ENCODE results near the gene LIN28B.
A peak's percentile ranks its signal among the peaks of the same experiment; 100 is the strongest.
"Not testable (repeated sequence)": the region's sequence is repeated elsewhere in the genome, so short reads cannot be mapped to it uniquely, and the experiment has no call there.

LIN28B gene

DNA sequence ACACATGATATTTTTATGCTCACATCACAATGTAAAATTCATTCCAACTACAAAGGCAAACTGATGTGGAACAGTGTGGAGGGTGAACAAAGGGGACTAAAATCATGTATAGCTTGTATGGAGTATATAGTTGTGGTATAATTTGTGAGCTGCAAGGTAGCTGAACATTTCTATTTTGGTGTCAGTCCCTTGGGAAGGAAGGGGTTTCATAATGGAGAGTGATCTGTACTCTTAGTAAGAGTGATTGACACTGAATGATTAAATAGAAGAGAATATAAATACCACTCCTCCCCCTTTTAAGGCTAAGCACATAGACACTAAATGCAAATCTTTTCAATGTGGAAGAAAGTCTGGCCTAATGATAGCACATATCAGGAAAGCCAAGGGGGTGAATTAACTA is 118.3 kb downstream of the LIN28B start:
- in situ Hi-C loops (cut with MboI; ENCODE audit: low sequenced_read_pairs), result loop anchor here (10.0 to 25.0 kb wide), 2 partner anchors 150 to 388 kb away; no protein-coding TSS in a partner anchor
- Histone ChIP-seq H3K4me3 (no peak overlapping the region), H3K27me3 (ENCODE audit: low read depth) (no peaks in the 10 kb centered on the region), H3K4me1 (peaks cover 5% of the 10 kb centered on the region; the same call in 1 of the 2 replicates), H3K36me3 (replicated peaks) (peaks cover 9% of the 10 kb centered on the region), H3K9me3 (no peaks in the 10 kb centered on the region)
- DNase-seq (ENCODE audit: low spot score in 2 of 2), result no peak

DNA sequence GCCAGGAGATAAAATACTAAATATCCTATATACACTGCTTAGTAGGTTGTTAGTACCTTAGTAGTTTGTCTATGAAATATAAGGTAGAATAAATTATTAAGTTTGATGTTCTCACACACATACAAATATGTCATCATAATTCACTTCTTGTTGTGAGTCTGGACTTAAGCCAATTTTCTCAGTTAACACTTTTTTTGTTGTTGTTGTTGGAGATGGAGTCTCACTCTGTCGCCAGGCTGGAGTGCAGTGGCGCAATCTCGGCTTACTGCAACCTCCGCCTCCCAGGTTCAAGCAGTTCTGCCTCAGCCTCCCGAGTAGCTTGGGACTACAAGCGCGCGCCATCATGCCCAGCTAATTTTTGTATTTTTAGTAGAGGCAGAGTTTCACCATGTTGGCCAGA is 119.5 kb downstream of the LIN28B start:
- H3K27me3 ChIP-seq (ENCODE audit: low read depth); DNase-seq (ENCODE audit: low spot score in 2 of 2); H3K4me1 ChIP-seq; H3K4me3 ChIP-seq; H3K9me3 ChIP-seq: not testable (repeated sequence)
- in situ Hi-C loops (cut with MboI; ENCODE audit: low sequenced_read_pairs), result loop anchor here (10.0 to 25.0 kb wide), 2 partner anchors 152 to 389 kb away; no protein-coding TSS in a partner anchor
- peaks cover 19% of the 10 kb centered on the region for H3K36me3 ChIP-seq (replicated peaks)

DNA sequence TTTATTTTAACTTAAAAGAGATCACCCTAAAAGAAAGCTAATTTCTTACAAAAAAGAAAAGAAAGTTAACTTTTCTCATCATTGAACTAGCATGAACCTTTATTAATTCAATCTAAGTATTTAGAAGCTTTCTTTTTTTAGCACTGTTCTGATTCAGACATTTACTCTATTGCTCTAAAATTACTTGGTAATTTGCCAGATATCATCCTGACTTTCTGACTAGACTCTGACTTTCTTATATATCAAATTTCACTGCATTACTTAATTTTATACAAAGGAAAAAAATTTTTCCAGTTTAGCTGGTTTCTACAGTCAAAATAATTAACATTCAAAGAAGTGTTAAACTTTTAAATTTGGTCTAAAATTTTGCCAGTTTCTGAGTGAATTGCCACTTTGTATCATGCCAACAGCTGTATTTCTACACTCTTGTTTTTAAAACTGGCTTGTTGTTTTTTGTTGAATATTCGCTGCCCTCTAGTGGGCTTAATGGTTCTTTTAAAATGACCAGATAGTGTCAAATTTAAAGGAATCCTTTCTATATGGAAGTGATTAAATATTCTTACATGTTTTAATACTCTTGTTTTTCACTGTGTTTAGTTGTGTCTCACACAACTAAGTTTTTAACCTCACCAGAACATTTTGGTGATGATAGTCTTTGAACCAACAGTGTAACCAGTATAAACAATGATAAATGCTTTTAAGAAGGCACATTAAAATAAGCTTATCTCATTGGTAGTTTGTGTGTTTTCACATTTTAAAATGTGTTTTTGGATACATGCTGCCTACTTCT is 120.9 kb downstream of the LIN28B start:
- peaks cover 19% of the 10 kb centered on the region for H3K36me3 ChIP-seq (replicated peaks)
- no peaks in the 10 kb centered on the region for H3K27me3 ChIP-seq (ENCODE audit: low read depth)
- in situ Hi-C loops (cut with MboI; ENCODE audit: low sequenced_read_pairs), result loop anchor here (10.0 to 25.0 kb wide), 2 partner anchors 153 to 390 kb away; no protein-coding TSS in a partner anchor
- H3K4me1 ChIP-seq, result peaks cover 5% of the 10 kb centered on the region; the same call in 1 of the 2 replicates
- H3K4me3 ChIP-seq, result no peak overlapping the region
- peak in 1 of 2 experiments; percentile 49 for DNase-seq (ENCODE audit: low spot score in 2 of 2)
- no peaks in the 10 kb centered on the region for H3K9me3 ChIP-seq

DNA sequence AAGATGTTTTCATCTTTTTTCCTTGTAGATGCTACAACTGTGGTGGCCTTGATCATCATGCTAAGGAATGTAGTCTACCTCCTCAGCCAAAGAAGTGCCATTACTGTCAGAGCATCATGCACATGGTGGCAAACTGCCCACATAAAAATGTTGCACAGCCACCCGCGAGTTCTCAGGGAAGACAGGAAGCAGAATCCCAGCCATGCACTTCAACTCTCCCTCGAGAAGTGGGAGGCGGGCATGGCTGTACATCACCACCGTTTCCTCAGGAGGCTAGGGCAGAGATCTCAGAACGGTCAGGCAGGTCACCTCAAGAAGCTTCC is 121.4 kb downstream of the LIN28B start:
- Histone ChIP-seq H3K27me3 (ENCODE audit: low read depth) (no peaks in the 10 kb centered on the region), H3K9me3 (no peaks in the 10 kb centered on the region), H3K4me3 (no peak overlapping the region), H3K4me1 (peaks cover 5% of the 10 kb centered on the region; the same call in 1 of the 2 replicates), H3K36me3 (replicated peaks) (peaks cover 19% of the 10 kb centered on the region)
- in situ Hi-C loops (cut with MboI; ENCODE audit: low sequenced_read_pairs), result loop anchor here (10.0 to 25.0 kb wide), 2 partner anchors 154 to 391 kb away; no protein-coding TSS in a partner anchor
- no peak for DNase-seq (ENCODE audit: low spot score in 2 of 2)

DNA sequence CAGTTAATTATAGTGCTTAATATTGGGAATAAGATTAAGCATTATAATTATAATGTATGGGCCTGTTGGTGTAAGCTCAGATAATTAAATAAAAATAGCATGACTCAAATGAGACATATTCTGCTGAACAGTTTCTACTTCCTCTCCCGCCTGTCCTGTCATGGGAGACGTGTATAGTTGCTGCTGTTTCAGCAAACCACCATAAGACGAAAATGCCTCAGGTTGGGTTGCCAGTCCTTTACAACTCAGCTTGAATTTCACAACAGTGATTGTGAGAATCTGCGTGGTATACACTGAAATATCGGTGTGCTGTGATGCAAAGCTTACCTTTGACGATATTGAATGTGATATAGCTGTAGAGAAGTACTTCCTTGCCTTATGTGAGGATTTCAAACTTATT is 123.4 kb downstream of the LIN28B start:
- in situ Hi-C loops (cut with MboI; ENCODE audit: low sequenced_read_pairs), result loop anchor here (25.0 kb wide), 1 partner anchor 393 kb away; no protein-coding TSS in a partner anchor
- Histone ChIP-seq H3K4me1 (peaks cover 5% of the 10 kb centered on the region; the same call in 1 of the 2 replicates), H3K4me3 (no peak overlapping the region), H3K9me3 (no peaks in the 10 kb centered on the region), H3K36me3 (replicated peaks) (peaks cover 19% of the 10 kb centered on the region), H3K27me3 (ENCODE audit: low read depth) (no peaks in the 10 kb centered on the region)
- DNase-seq (ENCODE audit: low spot score in 2 of 2), result no peak

DNA sequence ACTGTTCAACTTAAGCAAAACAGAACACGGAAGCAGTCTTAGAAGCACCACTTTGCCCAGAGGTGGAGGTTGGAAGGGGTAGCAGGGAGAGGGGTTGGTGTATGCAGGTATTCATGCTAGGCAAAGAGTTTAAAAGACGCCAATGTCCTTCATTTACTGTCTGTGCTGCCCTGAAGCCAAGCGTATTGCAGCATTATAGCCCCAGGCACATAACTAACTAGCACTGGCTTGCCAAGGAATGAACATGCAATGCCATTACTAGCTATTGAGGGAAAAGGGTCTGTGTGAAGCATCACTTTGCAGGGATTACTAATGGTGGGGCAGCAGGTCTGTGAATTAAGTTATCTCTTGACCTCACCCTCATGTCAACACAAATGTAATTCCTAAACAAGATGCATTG is 124.8 kb downstream of the LIN28B start:
- H3K4me1 ChIP-seq; DNase-seq (ENCODE audit: low spot score in 2 of 2): not testable (repeated sequence)
- in situ Hi-C loops (cut with MboI; ENCODE audit: low sequenced_read_pairs), result loop anchor here (25.0 kb wide), 1 partner anchor 394 kb away; no protein-coding TSS in a partner anchor

DNA sequence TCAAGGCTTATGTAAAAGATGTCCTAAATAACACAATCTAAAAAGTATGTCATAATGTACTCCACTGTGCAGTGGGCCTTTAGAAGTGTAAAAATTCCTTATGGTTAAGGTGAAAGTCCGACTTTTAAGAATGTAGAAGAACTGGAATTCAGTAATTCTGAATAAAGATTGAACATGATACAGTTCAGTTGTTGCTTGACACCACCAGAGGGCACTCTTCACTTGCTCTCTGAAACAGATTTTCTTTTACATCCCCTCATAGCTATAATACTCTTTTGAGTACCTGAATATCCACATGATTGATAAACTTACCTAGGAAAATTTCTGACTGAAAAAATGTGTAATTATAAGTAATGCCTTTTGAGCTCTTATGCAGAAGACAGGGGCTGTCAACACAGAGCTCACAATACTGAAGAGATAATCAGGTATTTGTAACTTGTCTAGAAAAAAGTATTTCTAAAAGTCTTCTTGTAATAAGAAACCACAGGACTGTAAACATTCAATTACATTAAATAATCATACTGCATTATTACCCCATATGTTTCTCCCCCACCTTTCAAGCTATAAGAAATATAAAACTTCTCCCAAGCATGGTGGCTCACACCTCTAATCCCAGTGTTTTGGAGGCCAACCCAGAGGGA is 130.8 kb downstream of the LIN28B start:
- in situ Hi-C loops (cut with MboI; ENCODE audit: low sequenced_read_pairs), result loop anchor here (5.0 to 25.0 kb wide), 2 partner anchors 315 to 400 kb away; partner anchors contain the start of gene PREP
- Histone ChIP-seq H3K27me3 (ENCODE audit: low read depth) (no peaks in the 10 kb centered on the region), H3K36me3 (replicated peaks) (no peaks in the 10 kb centered on the region), H3K4me1 (no peaks in the 10 kb centered on the region), H3K4me3 (no peak overlapping the region), H3K9me3 (no peaks in the 10 kb centered on the region)
- DNase-seq (ENCODE audit: low spot score in 2 of 2), result peak; percentile 47 to 83

More for the DNA sequence above, 124.8 kb downstream of the LIN28B start:
- H3K36me3 ChIP-seq (replicated peaks), result peaks cover 19% of the 10 kb centered on the region
- H3K9me3 ChIP-seq; H3K27me3 ChIP-seq (ENCODE audit: low read depth); H3K4me3 ChIP-seq: not testable (repeated sequence)

DNA sequence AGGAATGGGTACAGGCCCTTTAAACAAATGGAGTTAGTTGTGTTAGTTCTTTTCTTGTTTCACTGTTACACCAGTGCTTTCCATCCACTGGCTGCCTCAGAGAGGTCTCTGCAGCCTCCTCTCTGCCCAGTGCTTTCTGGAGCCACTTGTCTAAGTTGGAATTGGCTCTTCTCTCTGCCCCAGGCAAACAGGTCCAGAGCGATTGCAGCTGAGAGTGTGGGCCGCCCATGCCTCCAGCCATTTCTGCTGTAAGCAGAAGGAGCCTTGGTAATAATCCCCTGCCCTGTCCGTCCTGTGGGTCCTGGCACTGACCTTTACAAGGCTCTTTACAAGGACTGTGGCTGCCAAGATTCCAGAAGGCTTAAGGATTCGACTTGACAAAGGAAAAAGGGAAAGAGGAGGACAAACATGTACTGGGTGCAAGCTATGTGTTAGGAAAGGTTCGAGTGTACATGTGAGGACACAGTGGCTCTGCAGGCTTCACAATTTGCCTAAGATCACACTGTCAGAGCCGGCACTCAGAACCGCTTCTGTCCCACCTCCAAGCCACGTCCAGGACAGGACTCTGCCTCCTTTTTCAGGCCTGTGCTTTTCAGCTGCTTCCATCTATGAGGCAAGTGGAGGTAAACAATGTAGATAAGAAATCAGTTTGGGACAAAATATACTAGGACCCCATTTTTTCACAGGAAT is 134.4 kb downstream of the LIN28B start:
- no peak for DNase-seq (ENCODE audit: low spot score in 2 of 2)
- no peaks in the 10 kb centered on the region for H3K4me1 ChIP-seq
- H3K36me3 ChIP-seq (replicated peaks), result no peaks in the 10 kb centered on the region
- H3K9me3 ChIP-seq, result no peaks in the 10 kb centered on the region
- in situ Hi-C loops (cut with MboI; ENCODE audit: low sequenced_read_pairs), result loop anchor here (25.0 kb wide), 1 partner anchor 404 kb away; no protein-coding TSS in a partner anchor
- H3K4me3 ChIP-seq, result no peak overlapping the region
- no peaks in the 10 kb centered on the region for H3K27me3 ChIP-seq (ENCODE audit: low read depth)

DNA sequence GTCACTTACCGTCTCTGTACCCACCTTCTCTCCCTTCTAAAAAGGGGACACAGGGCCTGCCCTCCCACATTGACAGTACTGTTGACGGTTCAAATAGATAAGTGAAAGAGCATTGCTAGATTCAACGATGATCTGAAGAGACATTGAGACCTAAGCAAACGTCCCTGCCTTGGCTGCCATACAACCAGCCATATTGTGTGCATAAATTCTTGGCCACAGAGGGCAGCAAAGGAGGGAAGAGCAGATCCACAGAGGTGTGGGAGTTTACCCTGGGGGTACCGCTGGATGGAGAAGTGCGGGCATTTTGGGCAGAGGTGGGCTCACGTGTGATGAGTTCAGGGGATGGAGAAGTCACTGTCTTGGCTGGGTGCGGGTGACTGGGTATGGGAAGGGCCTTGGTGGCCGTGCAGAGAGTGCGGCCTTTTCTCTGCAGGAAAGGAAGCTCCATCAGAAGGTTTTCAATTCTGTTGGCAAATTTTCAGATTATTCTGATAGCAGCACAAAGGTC is 137.3 kb downstream of the LIN28B start:
- Histone ChIP-seq H3K9me3 (no peaks in the 10 kb centered on the region), H3K4me3 (no peak overlapping the region), H3K4me1 (no peaks in the 10 kb centered on the region), H3K27me3 (ENCODE audit: low read depth) (no peaks in the 10 kb centered on the region), H3K36me3 (replicated peaks) (no peaks in the 10 kb centered on the region)
- DNase-seq (ENCODE audit: low spot score in 2 of 2), result no peak
- in situ Hi-C loops (cut with MboI; ENCODE audit: low sequenced_read_pairs), result loop anchor here (25.0 kb wide), 1 partner anchor 407 kb away; no protein-coding TSS in a partner anchor

DNA sequence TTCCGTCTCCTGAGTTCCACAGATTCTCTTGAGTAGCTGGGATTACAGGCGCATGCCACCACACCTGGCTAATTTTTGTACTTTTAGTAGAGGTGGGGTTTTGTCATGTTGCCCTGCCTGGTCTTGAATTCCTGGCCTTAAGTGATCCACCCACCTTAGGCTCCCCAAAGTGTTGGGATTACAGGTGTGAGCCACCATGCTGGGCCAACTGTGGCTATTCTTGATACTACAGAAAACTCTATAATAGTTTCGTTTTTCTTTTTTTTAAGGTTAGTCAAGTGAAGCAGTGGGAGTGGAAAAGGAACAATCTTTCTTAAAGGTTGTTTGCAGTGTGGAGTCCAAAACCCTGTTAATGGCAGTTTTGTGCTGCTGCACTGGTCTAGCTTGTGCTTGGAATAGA is 138.2 kb downstream of the LIN28B start:
- no peak for DNase-seq (ENCODE audit: low spot score in 2 of 2)
- Histone ChIP-seq H3K4me3 (no peak overlapping the region), H3K27me3 (ENCODE audit: low read depth) (no peaks in the 10 kb centered on the region), H3K4me1 (no peaks in the 10 kb centered on the region), H3K9me3 (no peaks in the 10 kb centered on the region), H3K36me3 (replicated peaks) (no peaks in the 10 kb centered on the region)
- in situ Hi-C loops (cut with MboI; ENCODE audit: low sequenced_read_pairs), result loop anchor here (25.0 kb wide), 1 partner anchor 408 kb away; no protein-coding TSS in a partner anchor

DNA sequence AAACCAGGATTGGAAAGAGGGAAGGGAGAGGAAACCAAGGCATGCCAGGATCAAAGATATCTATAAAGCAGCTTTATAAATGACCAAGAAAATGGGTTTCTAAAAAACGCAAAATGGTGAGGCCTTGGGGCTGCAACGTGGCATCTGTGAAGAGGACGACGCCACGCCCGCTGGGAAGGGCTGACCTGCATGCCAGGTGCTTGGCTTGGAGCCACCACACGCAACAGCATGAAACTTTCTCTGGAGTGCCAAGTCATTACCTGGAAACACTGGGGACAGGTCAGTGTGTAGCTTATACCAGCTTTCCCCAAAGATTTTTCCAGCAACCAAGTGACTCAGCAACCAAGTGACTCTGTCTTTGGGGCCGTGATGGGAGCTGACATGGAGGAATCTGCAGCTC is 140.4 kb downstream of the LIN28B start:
- no peaks in the 10 kb centered on the region for H3K36me3 ChIP-seq (replicated peaks)
- in situ Hi-C loops (cut with MboI; ENCODE audit: low sequenced_read_pairs), result loop anchor here (25.0 kb wide), 1 partner anchor 410 kb away; no protein-coding TSS in a partner anchor

DNA sequence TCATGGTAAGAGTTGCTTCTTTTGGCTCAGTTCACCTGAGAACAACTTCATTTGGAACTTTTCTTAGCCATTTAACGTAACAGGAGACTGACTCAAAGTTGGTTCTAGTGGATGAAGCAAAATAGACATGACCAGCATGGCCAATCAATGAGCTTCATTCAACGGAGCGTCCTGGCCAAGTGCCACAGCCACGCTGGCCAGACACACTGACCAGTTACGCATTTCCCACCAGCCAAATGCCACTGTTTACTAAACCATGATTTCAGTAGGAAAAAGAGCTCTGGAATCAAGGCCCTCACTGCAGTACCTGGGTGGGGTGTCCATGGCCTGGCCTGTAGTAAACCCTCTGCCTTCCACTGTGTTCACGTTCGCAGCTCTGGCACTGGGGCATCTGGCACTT is 142.5 kb downstream of the LIN28B start:
- H3K27me3 ChIP-seq (ENCODE audit: low read depth), result no peaks in the 10 kb centered on the region
- in situ Hi-C loops (cut with MboI; ENCODE audit: low sequenced_read_pairs), result loop anchor here (25.0 kb wide), 1 partner anchor 412 kb away; no protein-coding TSS in a partner anchor
- H3K4me3 ChIP-seq, result no peak overlapping the region
- H3K4me1 ChIP-seq, result no peaks in the 10 kb centered on the region
- no peaks in the 10 kb centered on the region for H3K9me3 ChIP-seq
- H3K36me3 ChIP-seq (replicated peaks), result no peaks in the 10 kb centered on the region
- DNase-seq (ENCODE audit: low spot score in 2 of 2), result no peak

More for the DNA sequence above, 140.4 kb downstream of the LIN28B start:
- Histone ChIP-seq H3K9me3 (no peaks in the 10 kb centered on the region), H3K27me3 (ENCODE audit: low read depth) (no peaks in the 10 kb centered on the region), H3K4me1 (no peaks in the 10 kb centered on the region), H3K4me3 (no peak overlapping the region)
- no peak for DNase-seq (ENCODE audit: low spot score in 2 of 2)

DNA sequence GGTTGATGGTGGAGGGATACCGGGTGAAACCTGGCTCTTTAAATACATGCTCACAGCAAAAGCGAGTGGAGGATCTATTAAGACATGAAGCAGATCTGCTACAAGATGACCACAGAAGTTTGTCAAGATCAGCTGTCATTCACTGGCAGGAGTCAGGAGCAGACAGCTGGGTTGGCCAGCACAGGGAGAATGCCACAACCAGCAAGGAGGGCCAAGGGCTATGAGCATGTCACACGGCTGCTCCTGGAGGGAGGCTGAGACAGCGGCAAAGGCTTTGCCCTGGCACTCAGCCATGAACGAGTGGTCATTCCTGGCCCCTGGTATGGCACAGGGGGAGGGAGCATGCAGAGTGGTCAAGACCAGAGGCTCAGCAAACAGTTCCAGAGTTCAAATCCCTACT is 145.3 kb downstream of the LIN28B start:
- Histone ChIP-seq H3K27me3 (ENCODE audit: low read depth) (no peaks in the 10 kb centered on the region), H3K9me3 (no peaks in the 10 kb centered on the region), H3K36me3 (replicated peaks) (no peaks in the 10 kb centered on the region), H3K4me1 (no peaks in the 10 kb centered on the region), H3K4me3 (no peak overlapping the region)
- no peak for DNase-seq (ENCODE audit: low spot score in 2 of 2)
- in situ Hi-C loops (cut with MboI; ENCODE audit: low sequenced_read_pairs), result no loop called here

Data from HAP-1 (cell line).